HG03103 (cell line): Measurements from ENCODE around the gene SBF2.
"Not testable (repeated sequence)": the region's sequence is repeated elsewhere in the genome, so short reads cannot be mapped to it uniquely, and the experiment has no call there.

Experiments
- ATAC-seq: cut with Tn5 transposase; IDR thresholded peaks from one replicate; pipeline ENCODE4 v1.9.1; 2021; ENCODE audit warnings: low read depth; ENCODE audit not compliant: unreplicated experiment

SBF2 gene

DNA sequence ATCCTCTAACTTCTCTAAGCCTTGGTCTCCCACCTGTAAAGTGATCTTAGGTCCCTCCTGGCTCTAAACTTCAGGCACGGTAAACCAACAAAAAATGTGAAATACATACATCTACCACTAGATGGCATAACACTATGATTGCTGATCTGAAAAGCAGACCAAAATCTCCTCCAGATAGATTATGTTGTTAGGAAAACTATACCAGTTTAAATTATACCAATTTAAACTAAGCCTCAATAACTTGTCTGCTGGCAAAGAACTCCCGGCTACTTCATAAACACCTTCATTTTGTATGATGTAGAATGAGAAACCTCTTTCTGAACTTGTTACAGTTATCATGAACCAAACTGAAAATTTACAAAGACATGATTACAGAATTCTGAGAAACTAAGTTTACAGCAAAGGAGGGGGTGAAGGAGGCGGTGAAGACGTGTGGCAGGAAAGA, 85.9 kb downstream of the SBF2 start:
- no peak for ATAC-seq

DNA sequence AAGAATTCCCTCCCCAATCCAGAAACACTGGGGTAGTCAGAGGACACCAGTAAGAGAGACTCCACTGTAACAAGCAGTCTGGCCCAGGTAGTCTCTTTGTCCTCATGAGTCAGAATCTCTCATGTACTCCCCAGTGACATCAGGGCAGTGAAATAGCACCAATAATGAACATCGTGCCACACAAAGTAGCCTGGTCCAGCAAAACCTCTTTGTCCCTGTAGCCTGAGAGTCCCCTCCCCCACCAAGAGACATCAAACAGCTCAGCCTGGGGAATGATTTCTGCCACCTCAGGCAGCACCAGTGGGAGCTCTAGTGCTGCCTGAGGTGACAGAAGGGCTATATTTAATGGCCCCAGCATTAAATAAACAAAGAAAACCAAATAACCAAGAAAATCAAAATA, 88.1 kb downstream of the SBF2 start:
- no peak for ATAC-seq

DNA sequence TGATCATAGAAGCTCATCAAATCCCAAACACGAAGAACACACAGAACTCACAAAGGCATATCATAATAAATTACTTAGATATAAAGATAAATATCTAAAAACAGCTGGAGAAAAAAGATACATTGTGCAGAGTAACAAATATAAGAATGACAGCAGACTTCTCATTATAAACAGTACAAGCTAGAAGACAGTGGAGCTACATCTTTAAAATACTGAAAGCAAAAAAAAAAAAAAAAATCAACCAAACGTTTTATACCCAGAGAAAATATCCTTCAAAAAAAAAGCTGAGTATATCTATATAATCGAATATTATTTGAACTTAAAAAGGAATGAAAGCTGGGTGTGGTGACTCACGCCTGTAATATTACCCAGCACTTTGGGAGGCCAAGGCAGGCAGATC, 90.0 kb downstream of the SBF2 start:
- ATAC-seq, result no peak

DNA sequence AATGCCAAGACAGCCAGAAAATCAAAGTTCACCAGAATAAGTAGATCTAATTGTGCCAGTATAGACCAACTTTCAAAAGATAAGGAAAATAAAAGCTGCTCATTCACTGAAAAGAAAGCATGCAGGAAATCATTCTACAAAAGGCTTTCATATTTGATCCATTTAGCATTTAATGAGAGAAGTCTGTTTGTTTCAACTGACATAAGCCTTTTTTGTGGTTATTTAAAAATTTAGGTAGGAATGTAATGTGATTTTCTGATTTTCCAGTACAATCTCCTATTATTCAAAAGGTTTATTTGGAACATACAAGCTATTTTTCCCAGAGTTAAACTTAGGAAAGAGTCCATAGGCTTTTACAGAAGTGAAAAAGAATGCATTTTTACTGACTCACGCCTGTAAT, 92.7 kb downstream of the SBF2 start:
- ATAC-seq, result no peak

DNA sequence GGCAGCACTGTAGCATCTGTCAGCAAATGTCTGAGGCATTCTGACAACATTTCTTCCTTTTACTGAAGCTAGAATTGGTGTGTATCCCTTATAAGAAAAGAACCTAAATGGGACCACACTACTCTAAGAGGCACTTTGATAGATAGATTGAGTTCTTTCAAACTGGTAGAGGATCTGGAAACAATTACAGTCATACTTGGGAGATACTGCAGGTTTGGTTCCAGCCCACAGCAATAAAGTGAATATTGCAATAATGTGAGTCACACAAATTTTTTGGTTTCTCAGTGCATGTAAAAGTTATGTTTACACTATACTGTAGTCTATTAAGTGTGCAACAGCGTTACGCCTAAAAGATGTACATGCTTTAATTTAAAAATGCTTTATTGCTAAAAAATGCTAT, 96.9 kb downstream of the SBF2 start:
- ATAC-seq, result no peak

DNA sequence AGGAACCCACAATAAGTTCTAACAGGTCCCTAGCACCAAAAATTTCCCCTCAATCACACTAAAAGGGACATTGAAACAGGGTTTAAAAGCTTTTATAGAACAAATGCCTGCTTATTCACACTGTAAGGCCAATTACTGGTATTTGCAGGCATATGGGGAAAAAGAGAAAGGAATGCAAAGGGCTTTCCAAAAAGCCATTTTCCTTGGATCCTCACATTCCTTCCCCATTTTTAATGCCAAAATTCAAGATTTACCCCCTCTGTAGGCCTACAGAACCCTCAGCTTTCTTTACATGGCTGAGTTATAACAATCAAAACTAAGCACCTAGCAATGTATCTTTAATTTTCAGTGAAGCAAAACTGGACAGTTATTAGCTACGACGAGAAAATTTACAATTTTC, 102.0 kb downstream of the SBF2 start:
- no peak for ATAC-seq

DNA sequence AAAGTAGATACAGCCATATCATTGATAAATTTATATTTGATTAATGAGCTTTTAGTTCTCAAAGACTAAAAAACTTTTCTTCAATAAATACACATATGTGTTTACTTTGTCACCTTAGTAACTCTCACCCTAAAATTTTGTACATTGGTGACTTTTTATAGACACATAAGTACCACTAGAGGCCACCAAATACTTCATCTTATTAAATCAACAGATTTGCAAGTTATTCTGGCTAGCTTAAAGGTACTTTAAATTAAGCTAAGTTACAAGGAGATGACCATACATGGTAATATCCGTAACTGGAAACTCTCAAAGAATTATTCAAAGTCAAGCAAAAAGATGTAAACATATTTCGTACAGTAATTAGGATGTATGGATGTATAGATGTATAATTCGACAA, 112.2 kb downstream of the SBF2 start:
- no peak for ATAC-seq

DNA sequence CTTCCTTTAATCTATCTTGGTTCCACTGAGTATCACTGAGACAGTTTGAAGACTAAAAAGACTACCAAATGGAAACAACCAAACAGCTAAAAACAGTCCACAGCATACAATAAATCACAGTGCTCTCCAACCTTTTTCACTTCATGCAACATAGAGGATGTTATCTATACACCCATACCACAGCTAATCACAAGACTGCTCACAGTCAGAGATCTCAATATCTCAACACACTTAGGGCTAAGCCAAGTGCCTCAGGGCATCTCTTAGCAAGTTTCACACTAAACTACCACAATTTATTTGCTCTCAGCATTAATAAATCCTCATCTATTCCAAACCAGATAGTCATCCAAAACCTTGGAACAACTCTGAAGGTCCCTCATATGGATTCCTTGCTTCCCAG, 129.4 kb downstream of the SBF2 start:
- ATAC-seq, result no peak

DNA sequence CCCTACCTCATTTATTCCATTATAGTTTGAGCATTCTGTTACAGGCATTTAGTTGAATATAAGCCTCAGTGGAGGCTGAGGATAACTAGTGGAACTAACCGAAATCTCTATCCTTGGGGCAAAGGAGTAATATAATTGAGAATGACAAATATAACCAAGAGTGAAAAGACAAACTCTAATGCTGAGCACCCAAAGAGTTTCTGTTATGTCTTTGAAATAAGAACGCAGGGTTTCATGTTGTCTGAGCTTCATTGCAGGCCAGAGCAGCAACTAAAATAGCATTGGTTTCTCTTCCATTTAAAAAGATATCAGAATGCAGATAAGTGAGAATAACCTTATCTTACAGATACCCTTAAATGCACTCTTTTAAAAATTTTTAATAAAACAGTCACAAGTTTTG, 131.8 kb downstream of the SBF2 start:
- ATAC-seq, result no peak

DNA sequence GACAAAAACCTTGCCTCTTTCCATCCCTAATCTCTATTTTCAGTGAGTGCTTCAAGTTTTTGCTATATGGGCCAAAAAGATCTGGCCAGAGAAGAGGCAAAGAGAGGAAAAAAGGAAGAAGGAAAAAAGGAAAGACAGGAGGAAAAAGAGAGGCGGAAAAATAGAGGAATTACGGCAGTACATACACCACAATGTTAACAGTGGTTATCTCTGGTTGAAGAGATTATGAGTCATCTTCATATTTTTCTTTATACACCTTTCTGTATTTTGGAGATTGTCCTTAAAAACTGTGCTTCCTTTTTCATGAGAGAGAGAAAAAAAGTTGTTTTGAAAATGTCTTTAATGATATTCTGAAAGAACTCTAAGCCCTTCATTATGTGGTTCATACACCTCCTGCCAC, 133.7 kb downstream of the SBF2 start:
- no peak for ATAC-seq

DNA sequence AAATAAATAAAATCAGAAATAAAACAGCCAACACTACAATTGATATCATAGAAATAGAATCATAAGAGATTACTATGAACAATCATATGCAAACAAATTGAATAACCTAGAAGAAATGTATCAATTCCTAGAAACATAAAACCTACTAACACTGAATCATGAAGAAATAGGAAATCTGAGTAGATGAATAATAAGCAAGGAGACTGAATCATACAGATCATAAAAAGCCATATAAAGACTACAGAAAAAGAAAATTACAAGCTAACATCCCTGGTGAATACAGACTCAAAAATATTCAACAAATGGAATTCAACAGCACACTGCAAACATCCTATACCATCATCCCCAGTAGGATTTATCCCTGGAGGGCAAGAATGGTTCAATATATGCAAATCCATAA, 135.6 kb downstream of the SBF2 start:
- ATAC-seq, result no peak

DNA sequence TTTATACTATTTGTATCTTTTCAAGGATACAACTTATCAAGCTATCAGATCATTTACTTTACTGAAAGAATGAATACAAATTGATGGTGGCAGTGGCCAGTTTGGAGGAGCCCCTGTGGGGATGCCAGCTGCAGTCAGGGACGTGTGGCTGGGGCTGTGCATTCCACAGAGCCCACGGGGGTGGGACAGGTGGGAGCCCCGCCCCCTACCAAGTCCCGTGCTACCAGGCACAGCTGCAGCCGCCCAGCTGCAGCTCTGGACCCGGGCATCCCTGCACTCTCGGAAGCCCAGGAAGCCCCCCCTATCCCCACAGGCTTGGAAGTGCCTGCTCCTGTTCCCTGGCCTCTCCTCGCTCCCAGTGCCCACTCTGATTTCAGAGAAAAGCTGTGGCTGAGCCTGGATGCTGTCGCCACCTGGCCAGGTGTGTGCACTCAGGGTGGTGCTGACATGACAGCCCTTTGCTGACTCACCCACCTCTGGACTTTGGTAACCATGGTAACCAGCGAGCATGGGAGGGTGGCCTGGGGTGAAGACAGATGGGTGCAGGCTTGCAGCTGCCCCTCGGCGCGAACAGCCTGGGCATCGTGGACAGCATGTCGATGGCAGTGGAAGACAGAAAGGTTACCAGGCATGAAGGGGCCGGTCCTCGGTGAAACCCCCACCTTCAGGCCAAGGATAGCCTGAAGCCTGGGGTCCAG, 138.1 kb downstream of the SBF2 start:
- no peak for ATAC-seq

DNA sequence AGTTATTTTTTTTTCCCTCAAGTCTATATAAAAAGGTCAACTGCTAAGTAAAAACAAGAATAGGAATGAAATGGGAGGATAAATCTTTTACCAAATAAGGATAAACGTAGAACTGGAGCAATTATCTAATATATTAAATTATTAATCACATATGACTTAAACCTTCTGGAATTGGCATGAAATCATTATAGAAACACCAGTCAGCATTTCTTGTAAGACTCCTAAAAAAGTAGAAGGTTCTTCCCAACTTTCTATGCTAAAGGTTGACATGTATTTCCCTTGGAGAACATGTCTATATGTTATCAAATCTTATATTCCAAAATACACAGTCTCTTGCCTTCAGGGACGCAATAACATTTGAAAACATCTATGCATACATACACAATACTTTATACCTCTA, 143.2 kb downstream of the SBF2 start:
- ATAC-seq, result no peak

DNA sequence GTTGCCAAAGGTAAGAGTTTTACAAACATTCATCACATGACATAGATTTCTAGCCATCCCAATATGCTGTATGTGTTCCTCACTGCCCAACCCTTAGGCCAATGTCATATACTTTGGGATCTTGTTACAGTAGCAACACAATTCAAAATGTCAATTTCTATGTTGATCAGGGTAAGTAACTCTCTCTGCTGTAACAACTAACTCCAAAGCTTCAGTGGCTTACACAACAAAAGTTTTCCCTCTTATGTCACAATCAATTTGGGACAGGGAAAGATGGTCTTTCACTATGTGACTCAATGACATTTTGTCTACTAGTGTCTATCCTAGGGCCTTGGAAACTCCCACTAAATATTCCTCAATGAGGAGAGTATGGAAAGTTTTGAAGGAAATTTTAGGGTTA, 144.5 kb downstream of the SBF2 start:
- ATAC-seq, result no peak

DNA sequence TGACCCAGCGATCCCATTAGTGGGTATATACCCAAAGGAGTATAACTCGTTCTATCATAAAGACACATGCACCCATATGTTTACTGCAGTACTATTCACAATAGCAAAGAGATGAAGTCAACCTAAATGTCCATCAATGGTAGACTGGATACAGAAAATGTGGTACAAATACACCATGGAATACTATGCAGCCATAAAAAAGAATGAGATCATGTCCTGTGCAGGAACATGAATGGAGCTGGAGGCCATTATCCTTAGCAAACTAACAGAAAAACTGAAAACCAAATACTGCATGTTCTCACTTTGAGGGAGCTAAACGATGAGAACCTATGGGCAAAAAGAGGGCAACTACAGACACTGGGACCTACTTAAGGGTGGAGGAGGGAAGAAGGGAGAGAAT, 146.8 kb downstream of the SBF2 start:
- ATAC-seq, result no peak

DNA sequence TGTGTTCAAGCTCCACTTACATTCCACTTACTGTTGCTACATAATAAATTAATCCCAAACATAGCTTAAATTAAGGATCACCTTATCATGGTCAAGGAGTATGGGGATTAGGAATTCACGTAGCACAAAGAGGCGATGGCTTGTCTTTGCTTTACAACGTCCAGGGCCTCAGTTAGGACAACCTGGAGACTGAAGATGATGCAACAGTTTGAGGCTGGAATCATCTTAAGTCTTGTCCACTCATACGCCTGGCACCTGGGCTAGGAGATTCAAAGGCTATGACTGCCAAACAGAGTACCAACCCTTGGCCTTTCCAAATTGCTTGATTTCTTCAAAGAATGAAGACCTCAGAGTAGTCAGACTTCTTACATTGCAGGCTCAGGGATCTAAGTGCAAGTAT, 149.1 kb downstream of the SBF2 start:
- ATAC-seq, result no peak

DNA sequence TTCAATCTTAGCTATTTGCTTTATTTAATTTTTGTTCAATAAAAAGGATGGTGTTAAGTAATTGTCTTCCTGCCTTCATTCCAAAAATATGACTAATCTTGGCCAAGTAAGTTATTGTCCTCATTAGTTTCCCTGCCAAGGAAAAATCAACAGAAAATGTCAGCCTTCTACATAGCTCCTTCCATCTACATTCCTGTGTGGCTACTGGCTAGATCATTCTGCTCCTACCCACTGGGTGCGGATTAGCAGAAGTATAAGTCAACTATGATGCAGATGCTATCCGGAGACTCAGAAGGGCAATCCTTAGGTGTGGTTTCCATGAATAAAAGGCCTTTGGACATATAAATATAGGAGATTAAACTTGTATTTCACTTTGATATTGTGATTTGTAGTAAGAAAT, 154.4 kb downstream of the SBF2 start:
- ATAC-seq, result no peak

DNA sequence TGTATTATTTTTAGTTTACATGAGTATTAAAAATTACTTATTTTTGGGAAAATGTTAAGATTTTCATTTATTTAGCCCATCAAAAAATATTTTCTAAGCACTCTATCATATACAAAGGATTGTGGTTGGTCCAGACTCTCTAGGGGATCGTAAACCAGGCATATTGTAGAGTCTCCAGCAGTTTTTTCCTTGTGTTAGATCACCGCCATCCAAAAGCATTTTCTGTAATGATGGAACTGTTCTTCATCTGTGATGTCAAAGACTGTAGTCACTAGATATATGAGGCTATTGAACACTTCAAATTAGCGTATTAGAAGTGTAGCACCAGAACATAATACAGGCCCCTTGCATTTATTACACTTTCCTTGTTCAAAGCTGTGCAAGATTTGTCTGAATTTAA, 154.9 kb downstream of the SBF2 start:
- ATAC-seq, result no peak

DNA sequence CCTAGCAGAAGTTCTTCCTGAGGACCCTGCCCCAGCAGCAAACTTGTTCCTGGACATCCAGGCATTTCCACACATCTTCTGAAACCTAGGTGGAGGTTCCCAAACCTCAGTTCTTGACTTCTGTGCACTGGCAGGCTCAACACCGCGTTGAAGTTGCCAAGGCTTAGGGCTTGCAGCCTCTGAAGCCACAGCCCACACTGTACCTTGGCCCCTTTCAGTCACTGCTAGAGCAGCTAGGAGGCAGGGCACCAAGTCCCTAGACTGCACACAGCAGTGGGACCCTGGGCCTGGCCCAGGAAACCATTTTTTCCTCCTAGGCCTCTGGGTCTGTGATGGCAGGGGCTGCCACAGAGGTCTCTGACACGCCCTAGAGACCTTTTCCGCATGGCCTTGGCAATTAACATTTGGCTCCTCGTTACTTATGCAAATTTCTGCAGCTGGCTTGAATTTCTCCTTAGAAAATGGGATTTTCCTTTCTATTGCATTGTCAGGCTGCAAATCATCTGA, 159.0 kb downstream of the SBF2 start:
- ATAC-seq, result no peak

DNA sequence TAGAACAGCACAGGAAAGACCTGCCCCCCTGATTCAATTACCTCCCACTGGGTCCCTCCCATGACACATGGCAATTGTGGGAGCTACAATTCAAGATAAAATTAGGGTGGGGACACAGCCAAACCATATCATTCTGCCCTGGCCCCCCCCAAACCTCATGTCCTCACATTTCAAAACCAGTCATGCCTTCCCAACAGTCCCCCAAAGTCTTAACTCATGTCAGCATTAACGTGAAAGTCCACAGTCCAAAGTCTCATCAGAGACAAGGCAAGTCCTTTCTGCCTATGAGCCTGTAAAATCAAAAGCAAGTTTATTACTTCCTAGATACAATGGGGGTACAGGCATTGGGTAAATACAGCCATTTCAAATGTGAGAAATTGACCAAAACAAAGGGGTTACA, 159.8 kb downstream of the SBF2 start:
- not testable (repeated sequence) for ATAC-seq

DNA sequence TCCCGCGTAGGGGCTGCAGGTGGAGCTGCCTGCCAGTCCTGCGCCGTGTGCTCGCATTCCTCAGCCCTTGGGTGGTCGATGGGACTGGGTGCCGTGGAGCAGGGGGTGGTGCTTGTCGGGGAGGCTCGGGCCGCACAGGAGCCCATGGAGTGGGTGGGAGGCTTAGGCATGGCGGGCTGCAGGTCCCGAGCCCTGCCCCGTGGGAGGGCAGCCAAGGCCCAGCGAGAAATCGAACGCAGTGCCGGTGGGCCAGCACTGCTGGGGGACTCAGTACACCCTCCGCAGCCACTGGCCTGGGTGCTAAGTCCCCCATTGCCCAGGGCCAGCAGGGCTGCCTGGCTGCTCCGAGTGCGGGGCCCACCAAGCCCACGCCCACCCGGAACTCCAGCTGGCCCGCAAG, 160.8 kb downstream of the SBF2 start:
- ATAC-seq, result not testable (repeated sequence)

DNA sequence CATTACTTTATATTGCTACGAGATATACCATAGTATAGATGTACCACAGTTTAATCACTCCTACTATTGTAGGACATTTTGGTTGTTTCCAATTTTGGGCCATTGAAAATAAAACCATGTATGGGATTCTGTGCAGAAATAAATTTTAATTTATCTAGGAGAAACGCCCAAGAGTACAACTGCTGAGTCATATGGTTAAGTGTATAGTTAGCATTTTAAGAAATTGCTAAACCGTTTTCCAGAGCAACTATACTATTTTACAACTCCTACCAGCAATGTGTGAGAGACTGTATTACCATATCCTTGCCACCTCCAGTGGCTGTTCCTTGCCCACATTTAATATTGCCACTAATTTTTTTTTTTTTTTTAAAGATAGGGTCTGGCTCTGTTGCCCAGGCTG, 163.1 kb downstream of the SBF2 start:
- ATAC-seq, result no peak

DNA sequence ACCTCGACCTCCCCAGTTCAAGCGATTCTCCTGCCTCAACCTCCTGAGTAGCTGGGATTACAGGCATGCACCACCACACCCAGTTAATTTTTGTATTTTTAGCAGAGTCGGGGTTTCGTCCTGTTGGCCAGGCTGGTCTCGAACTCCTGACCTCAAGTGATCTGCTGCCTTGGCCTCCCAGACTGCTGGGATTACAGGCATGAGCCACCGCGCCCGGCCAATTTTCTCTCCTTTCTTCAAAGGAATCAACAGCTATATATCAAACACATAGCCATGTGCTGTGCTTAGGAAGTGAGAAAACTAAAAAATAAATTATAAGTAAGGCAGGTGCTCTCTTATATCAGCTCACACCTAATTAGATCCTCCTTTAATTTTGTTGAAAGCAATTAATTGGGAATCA, 164.8 kb downstream of the SBF2 start:
- ATAC-seq, result not testable (repeated sequence)
